ENCODE data around the gene UTP15.

DNA sequence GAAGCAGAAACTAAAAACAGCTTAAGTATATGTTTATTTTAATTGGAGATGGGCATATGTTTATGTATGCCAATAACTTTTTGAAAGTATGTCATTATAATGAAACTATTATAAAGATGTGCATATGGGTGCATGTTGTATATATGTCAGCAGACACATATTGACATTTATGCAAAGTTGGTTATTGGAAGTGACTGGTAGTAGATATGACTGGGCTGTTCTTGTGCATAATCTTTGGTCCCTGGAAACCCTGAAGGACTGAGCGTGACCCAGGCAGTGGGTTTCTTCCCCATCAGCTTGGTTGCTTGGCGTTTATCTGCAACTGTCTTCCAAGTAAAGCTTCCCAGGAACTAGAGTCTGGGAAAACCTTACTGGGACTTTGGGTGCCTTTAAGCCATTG is 25.8 kb upstream of the UTP15 start:
- no peak for TF ChIP-seq POLR2A (IDR thresholded peaks at IDR 0.05)
- no peak for TF ChIP-seq CTCF (IDR thresholded peaks at IDR 0.05)
